Activated CD8-positive, alpha-beta memory T cell treated with anti-CD3 and anti-CD28 coated beads, Interleukin-2, amount 10 ng/mL, durations not matched to agents 7 days and 5 days (primary cell): ENCODE data around the gene WDR27. TPM values are rescaled to one million over a fixed set of nuclear protein-coding genes. Genes with fewer than 3 reads are reported as not detected.

Source experiments
- ATAC-seq: fragments of 150-1000 bp; cut with Tn5 transposase; one replicate; pipeline ENCODE4 v1.10.0; 2021; ENCODE audit warnings: moderate library complexity
- CTCF ChIA-PET: fragments of 350-600 bp; sonication (Branson Sonifier 250); formaldehyde crosslinking; loops from one replicate; lab custom pipeline; 2021; ENCODE audit warnings: antibody characterized with exemption; lab: Charles Lee
- DNase-seq: peaks from one replicate; pipeline ENCODE4 v3.0.0-alpha.2; 2020
- H3K27ac Mint-ChIP-seq: one replicate; pipeline ENCODE4 v1.8.0; 2021; ENCODE audit warnings: mild to moderate bottlenecking, mixed read lengths
- H3K27me3 Mint-ChIP-seq: one replicate; pipeline ENCODE4 v1.8.0; 2021; ENCODE audit warnings: mixed read lengths
- H3K36me3 Mint-ChIP-seq: one replicate; pipeline ENCODE4 v1.8.0; 2021; ENCODE audit warnings: mild to moderate bottlenecking, mixed read lengths
- H3K4me1 Mint-ChIP-seq: one replicate; pipeline ENCODE4 v1.8.0; 2021; ENCODE audit warnings: mixed read lengths
- H3K4me3 Mint-ChIP-seq: one replicate; pipeline ENCODE4 v1.8.0; 2021; ENCODE audit warnings: mild to moderate bottlenecking, moderate library complexity, mixed read lengths
- H3K9me3 Mint-ChIP-seq: one replicate; pipeline ENCODE4 v1.8.0; 2022; ENCODE audit warnings: low read depth, mixed read lengths
- total RNA-seq, 2 experiments: library from RNA; stranded (reverse); gene quantifications; one replicate each; pipeline ENCODE4 v1.2.3, GENCODE V29; 2021

Gene WDR27
- total RNA-seq, 2 experiments from 2014 or later: 31.2 to 36.2 TPM

DNA sequence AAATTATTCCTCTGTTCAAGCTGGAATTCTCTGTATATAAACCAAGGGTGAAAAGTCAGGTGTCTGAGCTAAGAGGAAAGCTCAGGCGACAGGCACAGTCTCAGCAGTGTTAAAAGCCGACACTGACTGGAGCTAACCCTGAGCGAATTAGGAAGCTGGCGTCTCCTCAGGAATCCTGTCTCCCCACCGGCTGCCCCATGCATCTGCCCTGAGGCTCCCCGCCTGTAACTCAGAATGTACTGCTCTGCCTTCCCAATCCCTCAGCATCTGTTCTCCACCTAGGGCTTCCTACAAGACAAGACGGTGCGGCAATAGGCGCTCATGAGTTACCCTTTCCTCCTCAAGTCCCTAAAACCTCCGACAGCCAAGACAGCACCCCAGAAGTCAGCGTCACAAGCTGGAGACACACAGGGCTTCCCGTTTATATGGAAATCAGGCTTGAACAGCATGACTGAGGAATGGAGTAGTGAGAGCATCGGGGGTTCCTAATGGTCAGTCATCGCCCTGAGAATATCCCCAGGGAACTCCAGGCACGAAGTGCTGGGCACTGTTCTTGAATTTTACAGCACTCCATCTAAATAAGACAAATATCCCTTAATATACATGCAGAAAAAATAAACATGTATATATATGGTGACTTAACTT is 33.5 kb downstream of the WDR27 start:
- peaks cover 5% of the 10 kb centered on the region for H3K36me3 Mint-ChIP-seq
- ATAC-seq (no peak), DNase-seq (no peak)
- no peak overlapping the region for H3K4me3 Mint-ChIP-seq
- H3K4me1 Mint-ChIP-seq: peaks cover 12% of the 10 kb centered on the region
- no peaks in the 10 kb centered on the region for H3K27me3 Mint-ChIP-seq
- H3K9me3 Mint-ChIP-seq: no peaks in the 10 kb centered on the region
- H3K27ac Mint-ChIP-seq: no peak overlapping the region
- CTCF ChIA-PET: no interaction called here

DNA sequence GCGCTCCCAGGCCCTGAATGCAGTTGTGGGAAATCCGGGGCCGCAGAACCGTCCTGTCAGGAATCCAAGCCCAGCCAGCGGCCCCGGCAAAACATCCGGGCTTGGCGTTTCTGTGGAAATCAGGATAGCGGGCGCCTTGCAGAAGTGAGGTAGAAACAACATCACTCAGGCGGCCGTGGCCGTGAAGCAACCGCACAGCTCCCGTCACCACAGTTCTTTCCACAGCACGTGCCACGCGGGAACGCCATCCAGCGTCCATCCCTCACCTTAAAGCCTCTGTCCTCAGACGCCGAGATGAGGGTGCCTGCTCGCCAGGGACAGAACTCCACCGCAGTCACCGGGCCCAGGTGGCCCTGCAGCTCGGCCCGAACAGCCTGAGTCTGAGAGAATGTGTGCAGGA is 34.1 kb downstream of the WDR27 start:
- Mint-ChIP-seq H3K27ac (no peak overlapping the region), H3K4me1 (peaks cover 12% of the 10 kb centered on the region), H3K9me3 (no peaks in the 10 kb centered on the region), H3K27me3 (no peaks in the 10 kb centered on the region), H3K36me3 (peaks cover 5% of the 10 kb centered on the region), H3K4me3 (no peak overlapping the region)
- CTCF ChIA-PET: interaction anchor here (1.7 kb wide), 1 partner anchor 16 kb away, joined by 3 read pairs; no protein-coding TSS in a partner anchor
- ATAC-seq (no peak), DNase-seq (no peak)

DNA sequence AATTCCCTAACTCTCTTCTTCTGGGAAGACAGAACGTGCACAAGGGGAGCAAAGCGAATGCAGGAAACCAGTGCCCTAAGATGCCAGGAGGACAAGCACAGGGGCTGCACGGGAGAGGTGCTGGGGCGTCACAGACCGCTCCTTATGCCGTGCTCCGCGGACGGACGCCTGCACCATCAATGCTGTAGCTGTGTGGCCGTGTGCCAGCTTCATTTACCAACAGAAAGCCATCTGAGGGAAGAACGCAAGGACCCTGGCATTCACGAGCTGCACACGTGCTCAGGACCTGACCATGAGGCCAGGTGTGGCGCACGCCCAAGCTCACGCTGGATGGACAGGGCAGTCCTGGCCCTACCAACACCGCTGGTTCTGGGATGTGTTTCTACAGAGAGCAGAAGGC is 35.4 kb downstream of the WDR27 start:
- H3K36me3 Mint-ChIP-seq: peaks cover 5% of the 10 kb centered on the region
- H3K27me3 Mint-ChIP-seq: no peaks in the 10 kb centered on the region
- no peaks in the 10 kb centered on the region for H3K9me3 Mint-ChIP-seq
- CTCF ChIA-PET: interaction anchor here (1.7 kb wide), 1 partner anchor 18 kb away, joined by 3 read pairs; no protein-coding TSS in a partner anchor
- ATAC-seq: no peak
- H3K27ac Mint-ChIP-seq: no peak overlapping the region
- no peak overlapping the region for H3K4me3 Mint-ChIP-seq
- DNase-seq: no peak
- peaks cover 12% of the 10 kb centered on the region for H3K4me1 Mint-ChIP-seq

DNA sequence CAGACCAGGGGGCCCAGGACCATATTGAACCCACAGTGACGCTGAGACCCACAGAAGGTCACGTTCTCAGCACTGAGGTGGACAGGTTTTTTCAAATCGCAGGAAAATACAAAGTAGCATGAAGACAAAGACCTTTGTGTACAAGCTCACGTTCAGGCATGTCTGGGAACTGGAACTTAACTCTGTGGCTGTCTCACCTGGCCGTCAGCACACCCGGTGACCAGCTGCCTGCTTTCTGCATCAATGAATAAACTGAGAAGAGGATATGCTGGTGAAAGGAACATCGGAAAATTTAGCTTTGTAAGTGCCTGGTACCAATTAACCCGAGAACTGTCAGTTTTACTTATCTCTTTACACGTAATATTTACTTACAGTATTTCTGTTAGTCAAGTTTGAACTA is 36.5 kb downstream of the WDR27 start:
- Mint-ChIP-seq H3K4me3 (no peak overlapping the region), H3K27ac (no peak overlapping the region), H3K4me1 (peaks cover 10% of the 10 kb centered on the region), H3K27me3 (no peaks in the 10 kb centered on the region), H3K9me3 (no peaks in the 10 kb centered on the region), H3K36me3 (peaks cover 6% of the 10 kb centered on the region)
- no peak for ATAC-seq
- no peak for DNase-seq
- CTCF ChIA-PET: no interaction called here

DNA sequence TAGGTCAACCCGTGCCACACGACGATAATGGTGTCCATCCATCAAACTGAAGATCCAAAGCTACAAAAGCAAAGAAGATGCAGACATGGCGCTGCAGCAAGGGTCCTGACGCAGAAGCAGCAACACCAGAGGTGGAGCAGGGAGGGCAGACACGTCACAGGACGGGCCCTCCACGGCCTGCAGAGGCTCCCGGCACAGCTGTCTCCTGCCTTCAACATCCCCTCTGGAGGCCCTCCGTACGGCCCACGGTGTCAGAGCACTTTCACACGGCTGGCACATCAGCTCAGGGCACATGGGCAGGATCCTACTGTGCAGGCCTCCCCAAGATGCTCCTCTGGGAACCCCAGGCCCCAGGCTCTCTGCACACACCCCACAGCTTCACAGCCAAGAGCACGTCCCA is 37.6 kb downstream of the WDR27 start:
- Mint-ChIP-seq H3K9me3 (no peaks in the 10 kb centered on the region), H3K27me3 (no peaks in the 10 kb centered on the region), H3K27ac (no peak overlapping the region), H3K36me3 (peaks cover 5% of the 10 kb centered on the region), H3K4me3 (no peak overlapping the region), H3K4me1 (peaks cover 1% of the 10 kb centered on the region)
- ATAC-seq (no peak), DNase-seq (no peak)
- CTCF ChIA-PET: no interaction called here

DNA sequence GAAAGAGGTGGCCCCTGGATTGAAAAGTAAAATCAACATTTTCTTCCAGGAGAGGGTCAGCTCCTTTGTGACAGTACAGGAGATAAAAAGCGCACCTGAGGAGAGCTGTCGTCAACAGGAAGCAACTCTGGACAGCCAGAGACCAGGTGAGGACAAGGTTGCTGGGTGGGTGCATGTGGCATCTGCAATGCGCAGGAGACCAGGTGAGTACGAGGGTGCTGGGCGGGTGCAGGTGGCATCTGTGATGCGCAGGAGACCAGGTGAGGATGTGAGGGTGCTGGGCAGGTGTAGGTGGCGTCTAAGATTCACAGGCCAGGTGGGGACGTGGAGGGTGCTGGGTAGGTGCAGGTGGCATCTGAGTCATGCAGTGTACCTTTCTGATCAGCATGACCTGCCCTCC is 38.4 kb downstream of the WDR27 start:
- CTCF ChIA-PET: no interaction called here
- peaks cover 5% of the 10 kb centered on the region for H3K36me3 Mint-ChIP-seq
- ATAC-seq (no peak), DNase-seq (no peak)
- no peaks in the 10 kb centered on the region for H3K27me3 Mint-ChIP-seq
- no peaks in the 10 kb centered on the region for H3K4me1 Mint-ChIP-seq
- H3K4me3 Mint-ChIP-seq: no peak overlapping the region
- H3K9me3 Mint-ChIP-seq: no peaks in the 10 kb centered on the region
- no peak overlapping the region for H3K27ac Mint-ChIP-seq

DNA sequence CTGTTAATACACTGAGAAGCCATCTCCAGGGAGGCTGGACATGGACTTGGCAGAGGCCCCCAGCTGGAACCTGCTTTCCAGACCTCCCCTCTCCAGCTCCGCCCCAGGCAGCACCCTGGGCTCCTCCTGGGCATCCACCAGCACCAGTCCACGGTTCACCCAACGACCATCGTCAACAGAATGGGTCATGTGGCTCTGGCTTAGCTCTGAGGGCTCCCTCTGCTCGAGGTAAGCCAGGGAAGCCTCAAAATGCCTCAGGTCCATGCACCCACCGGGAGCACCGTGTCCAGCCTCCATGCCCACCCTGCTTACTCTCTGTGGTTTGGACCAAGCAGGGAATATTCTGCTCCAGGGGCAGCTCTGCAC is 40.5 kb downstream of the WDR27 start:
- Mint-ChIP-seq H3K27me3 (no peaks in the 10 kb centered on the region), H3K27ac (no peak overlapping the region), H3K4me3 (no peak overlapping the region), H3K36me3 (peaks cover 5% of the 10 kb centered on the region), H3K4me1 (no peaks in the 10 kb centered on the region), H3K9me3 (no peaks in the 10 kb centered on the region)
- CTCF ChIA-PET: no interaction called here
- ATAC-seq (no peak), DNase-seq (no peak)

DNA sequence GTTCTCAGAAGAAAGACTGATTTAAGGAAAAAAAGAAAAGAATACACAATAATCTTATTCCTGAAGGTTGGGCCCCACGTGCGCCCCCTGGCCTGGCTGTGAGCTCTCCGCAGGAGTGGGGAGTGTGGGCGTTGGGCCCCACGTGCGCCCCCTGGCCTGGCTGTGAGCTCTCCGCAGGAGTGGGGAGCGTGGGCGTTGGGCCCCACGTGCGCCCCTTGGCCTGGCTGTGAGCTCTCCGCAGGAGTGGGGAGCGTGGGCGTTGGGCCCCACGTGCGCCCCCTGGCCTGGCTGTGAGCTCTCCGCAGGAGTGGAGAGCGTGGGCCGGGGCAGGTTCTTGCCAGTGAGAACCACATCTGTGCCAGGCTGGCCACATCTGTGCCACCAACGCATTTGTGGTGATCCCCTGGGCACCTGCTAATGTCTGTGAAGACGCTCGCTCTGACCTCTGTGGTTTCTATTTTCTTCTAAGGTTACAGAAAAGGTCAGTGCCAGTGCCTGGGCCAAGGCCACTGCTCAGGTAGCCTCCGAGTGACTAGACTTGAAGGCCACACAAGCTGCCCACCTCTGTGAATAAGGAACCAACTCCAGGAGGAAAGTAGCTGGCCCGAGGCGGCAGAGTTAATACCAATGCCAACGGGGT is 41.0 kb downstream of the WDR27 start:
- Mint-ChIP-seq H3K36me3 (peaks cover 8% of the 10 kb centered on the region), H3K27ac (no peak overlapping the region), H3K4me3 (no peak overlapping the region), H3K4me1 (no peaks in the 10 kb centered on the region), H3K9me3 (no peaks in the 10 kb centered on the region), H3K27me3 (no peaks in the 10 kb centered on the region)
- CTCF ChIA-PET: no interaction called here
- DNase-seq (no peak), ATAC-seq (no peak)

DNA sequence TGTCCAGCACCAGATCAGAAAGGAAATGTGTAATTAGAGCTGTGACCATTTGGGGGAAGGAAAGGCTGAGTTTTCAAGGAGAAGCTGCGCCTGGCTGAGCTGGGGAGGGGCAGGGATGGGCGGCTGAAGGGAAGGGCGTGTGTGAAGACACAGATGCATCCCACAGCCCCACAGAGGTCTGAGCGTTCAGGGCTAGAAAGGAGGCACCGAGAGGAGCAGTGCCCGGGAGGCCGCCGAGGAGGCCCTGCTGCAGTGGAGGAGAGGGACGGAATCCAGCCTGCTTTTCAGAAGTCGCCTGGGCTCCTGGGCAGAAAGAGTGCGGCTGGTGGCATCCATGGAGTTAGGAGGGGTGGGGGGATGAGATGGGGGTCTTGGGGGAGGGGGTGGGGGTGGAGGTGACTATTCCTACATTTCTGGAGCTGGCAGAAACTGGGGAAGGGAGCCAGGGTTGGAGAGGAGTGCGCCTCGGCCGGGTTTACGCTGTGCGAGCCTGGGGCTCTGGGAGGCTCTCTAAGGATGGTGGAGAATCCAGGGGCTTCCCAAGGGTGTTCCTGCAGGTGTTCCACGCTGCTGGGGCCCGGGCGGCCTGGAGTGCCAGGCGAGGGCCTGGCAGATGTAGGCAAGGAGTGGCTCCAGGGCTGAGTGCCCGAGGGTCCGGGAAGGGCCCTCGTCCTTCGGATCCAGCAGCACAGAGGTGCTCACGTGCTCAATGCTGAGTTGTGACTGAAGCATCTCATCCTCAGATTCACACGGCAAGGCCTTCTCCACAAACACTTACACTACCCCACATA is 41.8 kb downstream of the WDR27 start:
- no peak overlapping the region for H3K27ac Mint-ChIP-seq
- H3K4me3 Mint-ChIP-seq: no peak overlapping the region
- ATAC-seq: no peak
- H3K9me3 Mint-ChIP-seq: no peaks in the 10 kb centered on the region
- CTCF ChIA-PET: no interaction called here
- DNase-seq: no peak
- no peaks in the 10 kb centered on the region for H3K27me3 Mint-ChIP-seq
- peaks cover 8% of the 10 kb centered on the region for H3K36me3 Mint-ChIP-seq
- peaks cover 4% of the 10 kb centered on the region for H3K4me1 Mint-ChIP-seq

DNA sequence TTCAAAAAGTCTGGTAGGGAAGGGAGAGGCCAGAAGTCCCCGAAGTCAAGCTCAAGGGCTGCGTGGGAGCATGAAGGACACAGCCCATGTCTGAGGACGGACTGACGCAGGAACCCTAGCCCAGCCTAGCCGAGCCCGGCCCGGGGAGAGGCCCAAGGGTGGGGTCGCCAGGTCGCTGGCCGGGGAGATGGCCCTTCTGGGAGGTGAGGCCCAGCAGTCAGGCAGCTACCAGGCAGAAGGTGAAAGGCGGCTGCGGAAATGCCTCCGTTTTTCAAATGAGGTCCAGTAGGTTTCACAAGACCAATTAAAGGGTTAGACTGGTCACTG is 44.6 kb downstream of the WDR27 start:
- Mint-ChIP-seq H3K4me3 (no peak overlapping the region), H3K9me3 (no peaks in the 10 kb centered on the region), H3K4me1 (peaks cover 9% of the 10 kb centered on the region), H3K36me3 (peaks cover 4% of the 10 kb centered on the region), H3K27ac (no peak overlapping the region), H3K27me3 (no peaks in the 10 kb centered on the region)
- no peak for ATAC-seq
- no peak for DNase-seq
- CTCF ChIA-PET: no interaction called here

DNA sequence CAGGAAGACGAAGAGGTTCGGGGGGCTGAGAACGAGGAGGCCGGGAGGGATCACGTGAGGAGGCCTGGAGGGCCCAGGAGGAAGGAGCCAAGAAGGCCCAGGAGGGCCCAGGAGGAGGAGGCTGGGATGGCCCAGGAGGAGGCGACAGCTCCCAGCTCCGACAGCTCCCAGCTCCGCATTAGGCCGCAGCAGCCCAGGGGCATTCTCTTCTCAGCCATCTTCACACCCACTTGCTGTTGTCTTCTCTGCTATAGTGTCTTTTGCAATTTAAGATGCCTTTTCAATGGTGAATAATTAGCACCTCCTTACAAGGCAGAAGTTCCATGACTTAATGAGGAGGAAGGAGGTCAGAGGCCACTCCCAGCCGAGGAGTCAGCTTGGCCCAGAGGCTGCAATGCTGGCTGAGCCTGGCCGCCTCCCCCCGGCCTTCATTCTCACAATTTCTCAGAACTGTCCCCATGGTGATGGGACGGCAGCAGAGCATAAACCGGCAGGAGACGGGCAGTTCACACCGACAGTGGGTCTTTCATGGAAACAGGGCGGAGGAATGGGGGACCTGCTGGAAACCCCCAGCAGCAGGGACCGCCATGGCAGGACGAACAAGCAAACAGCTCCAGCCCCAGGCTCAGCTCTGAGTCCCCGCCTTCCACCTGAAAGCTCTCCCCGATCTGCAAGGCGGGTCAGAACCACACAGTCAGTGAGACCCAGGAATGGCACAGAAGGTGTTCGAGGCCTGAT is 45.1 kb downstream of the WDR27 start:
- ATAC-seq: no peak
- Mint-ChIP-seq H3K9me3 (no peaks in the 10 kb centered on the region), H3K4me3 (no peak overlapping the region), H3K27ac (no peak overlapping the region), H3K4me1 (peaks cover 9% of the 10 kb centered on the region), H3K36me3 (peaks cover 4% of the 10 kb centered on the region), H3K27me3 (no peaks in the 10 kb centered on the region)
- no peak for DNase-seq
- CTCF ChIA-PET: no interaction called here

DNA sequence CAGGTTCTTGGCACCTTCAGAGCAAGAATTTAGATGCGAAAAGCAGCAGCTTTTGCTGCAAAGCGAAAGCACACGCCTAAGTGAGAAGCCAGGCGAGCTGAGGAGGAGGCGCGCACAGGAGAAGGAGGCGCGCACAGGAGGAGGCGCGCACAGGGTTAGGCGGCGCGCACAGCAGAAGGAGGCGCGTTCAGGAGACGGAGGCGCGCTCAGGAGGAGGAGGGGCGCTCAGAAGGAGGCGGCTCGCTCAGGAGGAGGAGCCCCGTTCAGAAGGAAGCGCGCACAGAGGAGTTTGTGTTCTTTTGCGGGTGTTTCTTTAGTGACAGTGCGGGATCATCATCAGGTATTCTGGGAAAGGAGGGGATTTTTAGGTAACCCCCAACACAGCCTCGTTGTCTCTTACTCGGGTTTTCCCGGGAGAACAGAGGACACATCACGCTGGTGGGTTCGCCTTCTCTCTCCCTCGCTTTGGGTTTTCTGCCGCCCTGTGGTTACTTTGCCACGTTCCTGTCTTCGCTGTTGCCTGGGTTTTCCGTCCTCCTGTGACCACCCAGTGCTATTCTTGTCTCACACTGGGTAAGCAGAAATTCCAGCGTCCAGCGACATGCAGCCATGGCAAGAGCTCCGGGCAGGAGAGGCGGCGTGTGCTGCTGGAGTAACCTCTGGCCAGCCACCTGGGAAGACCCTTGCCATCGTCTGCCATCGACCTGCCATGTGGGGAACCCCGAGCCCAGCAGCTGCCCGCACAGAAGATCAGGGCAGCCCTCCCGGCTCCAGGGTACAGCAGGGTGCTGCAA is 47.0 kb downstream of the WDR27 start:
- peak; percentile 97 for ATAC-seq
- CTCF ChIA-PET: interaction anchor here (1.9 kb wide), 1 partner anchor 143 kb away, joined by 6 read pairs; no protein-coding TSS in a partner anchor
- Mint-ChIP-seq H3K27ac (peak overlapping the region; percentile 87), H3K27me3 (no peaks in the 10 kb centered on the region), H3K36me3 (peaks cover 3% of the 10 kb centered on the region), H3K9me3 (no peaks in the 10 kb centered on the region), H3K4me1 (peaks cover 9% of the 10 kb centered on the region), H3K4me3 (peak overlapping the region; percentile 85)
- peak; percentile 82 for DNase-seq

DNA sequence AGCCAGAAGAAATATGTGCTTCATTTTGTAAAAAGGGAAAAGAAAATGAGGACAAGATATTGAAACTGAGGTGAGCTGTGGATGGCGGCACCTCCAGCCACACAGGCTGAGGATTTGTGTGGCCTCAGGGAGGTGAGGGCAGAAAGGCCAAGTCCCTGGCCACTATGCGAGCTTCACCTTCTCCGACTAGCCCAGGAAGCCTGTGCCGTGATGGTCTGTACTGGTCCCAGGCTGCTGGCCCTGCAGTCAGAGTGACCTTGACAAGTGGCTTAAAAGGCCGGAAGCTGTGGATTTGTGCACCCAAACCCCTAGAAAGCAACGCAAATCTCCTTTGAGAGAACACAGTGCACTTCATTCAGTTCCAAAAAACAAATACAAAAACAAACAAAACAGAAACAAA is 48.1 kb downstream of the WDR27 start:
- Mint-ChIP-seq H3K4me1 (peaks cover 9% of the 10 kb centered on the region), H3K4me3 (no peak overlapping the region), H3K36me3 (peaks cover 3% of the 10 kb centered on the region), H3K9me3 (no peaks in the 10 kb centered on the region), H3K27me3 (no peaks in the 10 kb centered on the region), H3K27ac (no peak overlapping the region)
- CTCF ChIA-PET: interaction anchor here (1.9 kb wide), 1 partner anchor 142 kb away, joined by 6 read pairs; no protein-coding TSS in a partner anchor
- ATAC-seq (no peak), DNase-seq (no peak)
